Measurements from ENCODE around the gene GLCE.

- TF ChIP-seq ISL1 (CRISPR knock-in tag; IDR thresholded peaks at IDR 0.05) = no peak
- TF ChIP-seq PATZ1 (CRISPR knock-in tag; IDR thresholded peaks at IDR 0.05; ENCODE audit: borderline replicate concordance) = no peak
- no peak for TF ChIP-seq ZFP30 (CRISPR knock-in tag; IDR thresholded peaks at IDR 0.05)
- TF ChIP-seq TOX (CRISPR knock-in tag; IDR thresholded peaks at IDR 0.05; ENCODE audit: borderline replicate concordance) = no peak
- no peak for TF ChIP-seq SNAI2 (CRISPR knock-in tag; IDR thresholded peaks at IDR 0.05)
- TF ChIP-seq ZNF565 (CRISPR knock-in tag; conservative IDR thresholded peaks at IDR 0.05; ENCODE audit: low read depth) = no peak
- no peak for TF ChIP-seq ZNF8 (CRISPR knock-in tag; IDR thresholded peaks at IDR 0.05)
- TF ChIP-seq ARNTL (CRISPR knock-in tag; IDR thresholded peaks at IDR 0.05; ENCODE audit: borderline replicate concordance, low read depth) = no peak
- TF ChIP-seq GLIS3 (CRISPR knock-in tag; IDR thresholded peaks at IDR 0.05) = no peak
- TF ChIP-seq ESRRG (CRISPR knock-in tag; IDR thresholded peaks at IDR 0.05) = no peak
Observed at GRCh38 chr15:69289342-69290146, 129.1 kb downstream of the GLCE start.

Data from SK-N-SH treated with all-trans-retinoic acid at 6 μM for 48 hours (cell line).